BE2C (cell line): ENCODE results near the gene AFTPH.

Source experiments
- DNase-seq: peaks from one replicate; pipeline ENCODE4 v3.0.0-alpha.2; 2020
- H3K27me3 ChIP-seq: fragments of 250-450 bp; sonication (Bioruptor Pico); 2 replicates; pipeline ENCODE4 v1.5.1; 2020; ENCODE audit warnings: mild to moderate bottlenecking
- H3K36me3 ChIP-seq: fragments of 250-450 bp; sonication (Bioruptor Pico); 2 replicates; pipeline ENCODE4 v1.5.1; 2020; ENCODE audit warnings: mild to moderate bottlenecking
- H3K4me1 ChIP-seq: fragments of 250-450 bp; sonication (Bioruptor Pico); 2 replicates; pipeline ENCODE4 v1.5.1; 2020
- H3K4me3 ChIP-seq: 2 replicates; pipeline ENCODE4 v1.5.1; 2011; ENCODE audit warnings: low read depth, low read length
- H3K9me3 ChIP-seq: fragments of 250-450 bp; sonication (Bioruptor Pico); 2 replicates; pipeline ENCODE4 v1.5.1; 2020
- TF ChIP-seq, protein P1 (sequence below): IDR thresholded peaks from 2 replicates; pipeline ENCODE4 v1.5.1; 2012; ENCODE audit warnings: mild to moderate bottlenecking, low read depth, low read length

The AFTPH gene

DNA sequence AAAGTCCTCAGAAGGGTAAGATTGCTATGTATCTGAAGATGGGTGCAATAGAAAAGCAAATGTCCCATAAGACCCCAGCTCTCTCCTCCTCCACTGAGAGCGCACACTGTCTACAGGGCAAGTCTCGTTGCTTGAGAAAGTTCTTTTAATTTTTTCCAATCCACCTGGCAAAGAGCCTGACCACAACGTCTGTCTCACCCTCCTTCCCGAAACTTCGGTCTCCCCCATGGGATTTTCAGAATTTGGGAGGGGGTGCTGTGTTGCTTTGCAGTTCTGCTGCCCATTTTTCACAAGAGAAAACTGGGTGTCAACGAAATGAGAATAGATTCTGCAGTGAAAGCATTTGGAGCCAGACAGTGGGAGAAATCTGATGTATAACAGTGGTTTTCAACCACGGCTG, 89.1 kb downstream of the AFTPH start:
- no peak overlapping the region for H3K4me3 ChIP-seq
- no peaks in the 10 kb centered on the region for H3K36me3 ChIP-seq
- no peaks in the 10 kb centered on the region for H3K27me3 ChIP-seq
- TF ChIP-seq, protein P1, sequence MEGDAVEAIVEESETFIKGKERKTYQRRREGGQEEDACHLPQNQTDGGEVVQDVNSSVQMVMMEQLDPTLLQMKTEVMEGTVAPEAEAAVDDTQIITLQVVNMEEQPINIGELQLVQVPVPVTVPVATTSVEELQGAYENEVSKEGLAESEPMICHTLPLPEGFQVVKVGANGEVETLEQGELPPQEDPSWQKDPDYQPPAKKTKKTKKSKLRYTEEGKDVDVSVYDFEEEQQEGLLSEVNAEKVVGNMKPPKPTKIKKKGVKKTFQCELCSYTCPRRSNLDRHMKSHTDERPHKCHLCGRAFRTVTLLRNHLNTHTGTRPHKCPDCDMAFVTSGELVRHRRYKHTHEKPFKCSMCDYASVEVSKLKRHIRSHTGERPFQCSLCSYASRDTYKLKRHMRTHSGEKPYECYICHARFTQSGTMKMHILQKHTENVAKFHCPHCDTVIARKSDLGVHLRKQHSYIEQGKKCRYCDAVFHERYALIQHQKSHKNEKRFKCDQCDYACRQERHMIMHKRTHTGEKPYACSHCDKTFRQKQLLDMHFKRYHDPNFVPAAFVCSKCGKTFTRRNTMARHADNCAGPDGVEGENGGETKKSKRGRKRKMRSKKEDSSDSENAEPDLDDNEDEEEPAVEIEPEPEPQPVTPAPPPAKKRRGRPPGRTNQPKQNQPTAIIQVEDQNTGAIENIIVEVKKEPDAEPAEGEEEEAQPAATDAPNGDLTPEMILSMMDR, result no peak
- no peak for DNase-seq
- H3K9me3 ChIP-seq, result no peaks in the 10 kb centered on the region
- no peaks in the 10 kb centered on the region for H3K4me1 ChIP-seq

DNA sequence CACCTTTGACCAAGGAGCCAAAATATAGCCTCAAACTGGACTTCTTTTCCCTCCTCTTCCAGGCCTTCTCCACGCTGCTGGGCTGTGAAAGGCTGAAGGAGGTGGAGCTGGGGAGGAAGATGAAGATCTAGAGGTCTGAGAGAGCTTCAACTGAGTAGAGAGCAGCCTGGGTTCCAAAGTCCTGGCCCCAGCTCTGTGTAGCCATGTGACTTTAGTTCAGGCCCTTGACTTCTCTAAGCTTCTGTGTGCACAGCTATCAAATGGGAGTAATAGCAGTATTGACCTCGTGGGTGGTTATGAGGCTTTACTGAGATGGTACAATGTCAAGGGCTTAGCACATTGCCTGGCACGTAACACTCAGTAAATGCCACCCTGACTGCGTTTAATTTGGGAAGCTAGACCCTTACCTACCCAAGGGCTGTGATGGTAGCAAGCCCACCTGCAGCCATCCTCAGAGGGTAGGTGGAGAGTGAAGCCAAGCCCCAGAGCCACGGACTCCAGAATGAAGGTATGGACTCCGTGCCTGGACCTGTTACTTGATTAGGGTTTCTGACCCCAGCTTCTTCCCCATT, 91.2 kb downstream of the AFTPH start:
- no peaks in the 10 kb centered on the region for H3K36me3 ChIP-seq
- H3K4me3 ChIP-seq, result no peak overlapping the region
- TF ChIP-seq, protein P1, result no peak
- no peaks in the 10 kb centered on the region for H3K4me1 ChIP-seq
- H3K9me3 ChIP-seq, result no peaks in the 10 kb centered on the region
- H3K27me3 ChIP-seq, result no peaks in the 10 kb centered on the region
- DNase-seq, result no peak

DNA sequence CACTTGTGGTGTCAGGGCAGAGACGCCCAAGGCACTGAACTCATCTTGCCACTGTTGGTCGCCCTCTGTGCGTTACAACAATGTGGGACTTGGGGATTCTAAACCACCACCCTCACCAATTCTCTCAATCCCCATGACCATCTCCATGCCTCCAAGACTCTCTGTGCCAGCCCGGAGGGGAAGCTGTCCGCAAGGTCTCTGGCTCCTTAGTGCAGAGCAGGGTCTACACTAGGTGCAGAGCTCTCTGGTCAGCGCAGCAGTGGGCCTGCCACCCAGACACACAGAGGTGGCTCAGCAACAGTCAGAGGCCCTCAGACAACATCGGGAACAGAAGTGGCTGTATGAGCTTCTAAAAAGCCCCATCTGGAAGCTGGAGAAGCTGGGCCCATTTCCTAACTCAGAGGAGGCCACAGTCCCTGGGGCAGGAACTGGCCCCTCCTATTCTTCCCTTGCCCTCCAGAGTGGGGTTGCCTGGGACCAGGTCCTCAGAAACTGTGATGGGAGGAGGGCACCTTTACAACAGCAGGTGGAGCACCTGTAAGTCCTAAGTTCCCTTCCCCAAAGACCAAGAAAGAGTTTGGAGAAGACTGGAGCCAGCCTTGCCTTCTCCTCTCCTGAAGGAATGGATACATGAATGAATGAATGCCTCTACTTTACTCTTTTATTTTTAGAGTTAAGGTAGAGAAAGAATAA, 91.9 kb downstream of the AFTPH start:
- no peaks in the 10 kb centered on the region for H3K27me3 ChIP-seq
- H3K9me3 ChIP-seq, result no peaks in the 10 kb centered on the region
- TF ChIP-seq, protein P1, result no peak
- no peaks in the 10 kb centered on the region for H3K4me1 ChIP-seq
- H3K4me3 ChIP-seq, result no peak overlapping the region
- no peak for DNase-seq
- H3K36me3 ChIP-seq, result no peaks in the 10 kb centered on the region

DNA sequence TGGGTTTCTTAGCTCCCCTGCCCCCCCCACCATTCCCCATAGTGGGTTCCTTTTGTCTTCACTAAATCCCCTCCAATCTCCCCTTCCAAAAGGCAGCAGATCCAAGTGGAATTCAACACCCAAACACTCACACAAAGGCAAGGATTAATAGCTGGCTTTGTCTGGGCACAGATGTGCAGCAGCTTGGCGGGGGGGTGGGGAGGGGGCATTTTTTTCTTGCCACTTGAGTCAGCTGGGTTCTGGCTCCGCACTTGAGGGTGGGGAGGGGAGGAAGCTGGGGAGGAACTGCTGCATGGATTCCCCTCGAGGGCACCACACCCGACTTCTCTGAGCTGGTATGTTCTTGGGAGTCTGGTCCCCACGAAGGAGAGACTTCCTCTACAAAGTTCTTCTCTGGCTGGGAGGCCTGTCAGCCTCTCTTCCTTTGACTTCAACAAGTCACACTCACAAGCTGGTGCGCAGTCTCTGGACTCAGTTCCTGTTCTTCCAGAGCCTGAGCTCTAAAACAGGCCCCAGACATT, 93.6 kb downstream of the AFTPH start:
- TF ChIP-seq, protein P1, result no peak
- Histone ChIP-seq H3K27me3 (no peaks in the 10 kb centered on the region), H3K4me1 (no peaks in the 10 kb centered on the region), H3K9me3 (no peaks in the 10 kb centered on the region), H3K36me3 (no peaks in the 10 kb centered on the region), H3K4me3 (no peak overlapping the region)
- DNase-seq, result no peak

DNA sequence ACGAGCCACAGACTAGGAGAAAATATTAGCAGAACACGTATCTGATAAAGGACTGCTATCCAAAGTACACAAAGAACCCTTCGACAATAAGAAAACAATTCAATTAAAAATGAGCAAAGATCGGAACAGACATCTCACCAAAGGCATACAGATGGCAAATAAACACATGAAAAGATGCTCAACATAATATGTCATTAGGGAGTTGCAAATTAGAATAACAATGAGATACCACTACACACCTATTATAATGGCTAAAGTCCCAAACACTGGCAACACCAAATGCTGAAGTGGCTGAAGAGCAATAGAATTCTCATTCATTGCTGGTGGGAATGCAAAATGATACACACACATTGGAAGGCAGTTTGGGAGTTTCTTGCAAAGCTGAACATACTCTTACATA, 96.5 kb downstream of the AFTPH start:
- TF ChIP-seq, protein P1, result no peak
- H3K36me3 ChIP-seq, result no peaks in the 10 kb centered on the region
- DNase-seq, result no peak

DNA sequence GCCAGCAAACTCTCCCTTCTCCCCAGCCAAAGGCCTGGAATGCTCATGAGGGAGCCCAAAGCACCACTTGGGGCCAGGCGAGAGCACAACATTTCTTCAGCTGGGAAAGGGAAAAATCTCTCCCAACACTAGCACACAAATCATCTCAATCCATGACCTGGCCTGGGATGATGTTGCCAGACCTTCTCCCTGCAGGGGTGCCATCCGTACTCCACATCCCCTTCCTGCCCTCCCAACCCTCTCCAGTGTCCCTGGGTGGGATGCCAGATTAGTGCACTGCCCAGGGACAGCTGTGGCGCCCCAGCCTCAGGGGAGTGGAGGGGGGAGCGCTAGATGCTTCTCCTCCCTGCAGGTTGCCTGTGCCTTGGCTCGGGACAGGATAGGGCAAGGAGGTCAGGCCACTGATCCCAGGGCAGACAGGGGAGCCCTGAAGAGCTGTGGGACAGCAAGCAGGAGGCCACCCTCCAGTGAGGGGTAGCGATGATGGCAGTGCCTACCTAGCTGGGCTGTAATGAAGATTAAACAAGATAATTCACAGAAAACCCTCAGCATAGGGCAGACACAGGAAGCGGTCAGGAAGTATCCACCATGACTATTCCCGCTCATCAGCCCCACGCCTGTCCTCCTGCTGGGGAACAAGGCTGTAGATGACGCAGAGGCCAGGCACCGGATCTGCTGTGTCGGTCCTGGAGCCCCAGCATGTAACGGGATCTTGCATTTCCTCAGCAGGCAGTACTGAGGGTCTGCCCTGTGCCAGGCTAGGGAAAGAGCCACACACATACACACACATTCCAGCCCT, 98.5 kb downstream of the AFTPH start:
- H3K9me3 ChIP-seq, result no peaks in the 10 kb centered on the region
- no peak for DNase-seq
- TF ChIP-seq, protein P1, result no peak
- no peaks in the 10 kb centered on the region for H3K27me3 ChIP-seq
- H3K4me3 ChIP-seq, result no peak overlapping the region
- no peaks in the 10 kb centered on the region for H3K36me3 ChIP-seq
- no peaks in the 10 kb centered on the region for H3K4me1 ChIP-seq

More for the DNA sequence above, 96.5 kb downstream of the AFTPH start:
- Histone ChIP-seq H3K27me3 (no peaks in the 10 kb centered on the region), H3K4me3 (no peak overlapping the region), H3K9me3 (no peaks in the 10 kb centered on the region), H3K4me1 (no peaks in the 10 kb centered on the region)
